CD4-positive, alpha-beta T cell treated with Interleukin-17A for 4 hours (primary cell): ENCODE data around the gene RRP36.
A peak's percentile ranks its signal among the peaks of the same experiment; 100 is the strongest.

Experiments
- DNase-seq: peaks from one replicate; pipeline ENCODE4 v3.0.0-alpha.2; 2020; ENCODE audit warnings: mixed read lengths

The RRP36 gene

GRCh38 chr6:43074847-43075669, 53.6 kb downstream of the RRP36 start:
- no peak for DNase-seq

GRCh38 chr6:43075670-43076463, 54.4 kb downstream of the RRP36 start, which contains the start of gene PTK7:
Gene PTK7 (plus strand): TSS chr6:43076314. CDS start chr6:43076489, 175 bp downstream.
- peak; percentile 58 for DNase-seq

DNA sequence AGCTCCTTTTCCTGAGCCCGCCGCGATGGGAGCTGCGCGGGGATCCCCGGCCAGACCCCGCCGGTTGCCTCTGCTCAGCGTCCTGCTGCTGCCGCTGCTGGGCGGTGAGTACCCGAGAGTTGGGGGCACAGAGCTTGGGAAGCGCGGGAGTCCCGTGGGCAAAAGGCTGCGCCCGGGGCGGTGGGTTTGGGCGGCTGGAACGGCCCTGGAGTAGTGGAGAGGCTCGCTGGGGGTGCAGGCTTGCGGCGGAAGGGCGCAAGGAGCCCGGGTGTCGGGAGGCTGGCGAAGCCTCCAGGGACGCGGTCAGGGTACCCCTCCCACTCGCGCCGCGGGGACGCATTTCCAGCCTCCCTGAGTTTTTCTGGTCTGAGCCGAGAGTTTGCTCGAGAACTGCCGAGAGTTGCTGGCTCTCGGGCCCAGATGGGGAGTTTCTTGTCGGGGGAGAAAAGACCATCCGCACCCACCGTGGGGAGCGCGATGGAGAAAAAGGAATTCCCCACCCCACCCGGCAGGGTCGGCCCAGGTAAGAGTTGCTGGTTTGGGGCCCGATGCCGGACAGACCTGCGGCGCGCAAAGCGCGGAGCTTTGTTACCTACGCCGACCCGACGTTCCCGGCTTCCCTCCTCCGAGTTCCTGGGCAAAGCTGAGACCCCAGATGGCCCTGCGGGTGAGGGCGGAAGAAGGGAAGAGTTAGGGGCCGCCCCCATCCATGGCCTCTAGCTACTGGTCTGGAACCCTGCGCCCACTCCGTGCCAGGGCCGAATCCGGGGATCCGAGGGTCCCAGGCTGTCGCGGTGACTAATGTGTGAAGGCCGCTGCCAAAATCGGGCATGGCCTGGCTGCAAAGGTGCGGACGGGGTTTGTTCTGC, 55.3 kb downstream of the RRP36 start:
- no peak for DNase-seq

GRCh38 chr6:43077333-43077809, 55.9 kb downstream of the RRP36 start:
- DNase-seq = no peak

GRCh38 chr6:43077981-43078511, 56.6 kb downstream of the RRP36 start:
- no peak for DNase-seq

- DNase-seq = no peak
These were observed 57.3 kb downstream of the RRP36 start for GRCh38 chr6:43078691-43079090.
